Inflammatory macrophage treated with lipopolysaccharide for 1 hour (primary cell): ENCODE results near the gene UNKL.
"Not testable (repeated sequence)": the region's sequence is repeated elsewhere in the genome, so short reads cannot be mapped to it uniquely, and the experiment has no call there.

Experiments
- DNase-seq, 2 donors: peaks; one replicate each; pipeline ENCODE4 v3.0.0-alpha.2; 2020 to 2022

UNKL gene

DNA sequence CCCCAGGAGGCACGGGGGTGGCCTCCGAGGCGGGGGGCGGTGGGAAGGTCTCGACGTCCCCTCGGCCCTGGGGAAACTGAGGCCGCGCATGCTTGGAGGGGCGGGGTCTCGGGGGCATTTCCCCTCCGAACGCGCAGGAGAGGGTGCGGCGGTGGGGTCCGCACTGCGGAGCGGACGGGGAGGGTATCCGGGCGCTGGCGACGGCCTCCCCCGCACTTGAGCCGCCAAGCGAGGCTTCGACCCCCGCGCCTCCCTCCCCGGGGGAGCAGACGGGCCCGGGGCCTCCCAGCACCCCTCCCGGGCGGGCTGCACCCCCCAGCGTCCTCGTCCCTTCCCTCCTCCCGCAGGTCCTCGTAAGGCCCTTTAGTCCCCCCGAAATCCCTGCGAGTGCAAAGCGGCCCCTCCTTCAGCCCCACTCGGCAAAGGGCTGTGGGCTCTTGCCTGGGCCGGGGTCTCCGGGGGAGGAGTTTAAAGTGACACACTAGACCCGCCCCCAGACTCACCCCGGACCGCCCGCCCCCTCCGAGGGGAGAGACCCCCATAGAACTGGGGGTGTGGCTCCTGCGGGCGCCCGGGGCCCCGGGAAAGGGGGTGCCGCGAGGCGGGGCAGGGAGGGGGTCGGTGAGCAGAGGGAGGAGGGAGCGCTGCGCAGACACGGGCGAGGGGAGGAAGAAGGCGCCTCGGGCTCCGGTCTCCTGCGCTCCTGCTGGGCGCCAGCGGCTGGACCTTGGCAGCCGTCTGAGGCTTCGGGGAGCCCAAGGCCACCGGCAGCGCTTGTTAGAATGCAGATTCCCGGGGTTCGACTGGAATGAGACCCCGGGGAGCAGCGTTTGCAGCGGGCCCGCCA lies 80.4 kb downstream of the UNKL start:
- DNase-seq, result no peak

DNA sequence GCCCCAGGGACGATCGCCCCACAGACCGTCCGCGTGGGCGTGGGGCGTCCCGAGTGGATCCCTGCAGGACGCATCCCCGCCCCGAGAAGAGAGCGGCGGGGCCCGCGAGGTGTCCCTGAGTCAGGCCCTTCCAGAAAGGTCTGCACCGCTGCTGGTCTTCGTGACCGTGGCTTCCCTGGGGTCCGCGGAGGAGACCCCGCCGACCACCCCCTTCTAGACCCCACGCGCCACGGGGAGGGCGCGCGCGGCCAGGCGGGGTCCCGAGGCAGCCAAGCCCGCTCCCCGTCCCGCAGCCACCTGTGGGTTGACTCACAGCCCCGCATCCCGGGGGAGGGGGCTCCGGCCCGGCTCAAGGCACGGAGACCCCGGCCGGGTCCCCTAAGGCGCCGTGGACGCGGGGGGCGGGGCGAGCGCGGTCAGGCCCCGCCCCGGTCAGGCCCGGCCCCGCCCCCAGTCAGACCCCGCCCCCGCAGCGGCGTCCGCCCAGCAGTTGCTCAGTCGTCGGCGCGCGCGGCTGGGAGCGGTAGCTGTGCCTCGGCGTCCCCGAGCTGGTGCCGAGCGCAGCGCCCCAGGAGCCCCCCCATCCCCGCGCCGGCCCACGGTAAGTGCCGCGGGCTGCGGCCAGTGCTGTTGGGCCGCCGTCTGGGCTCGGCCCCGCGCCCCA lies 81.2 kb downstream of the UNKL start, which contains the start of gene BAIAP3:
Gene BAIAP3, plus strand, starts transcription at position 497 of the 664 bp plus-strand sequence. CDS start 4,905 bp downstream, outside the sequence.
- DNase-seq, result peak in 1 of 2 donors; percentile 60

DNA sequence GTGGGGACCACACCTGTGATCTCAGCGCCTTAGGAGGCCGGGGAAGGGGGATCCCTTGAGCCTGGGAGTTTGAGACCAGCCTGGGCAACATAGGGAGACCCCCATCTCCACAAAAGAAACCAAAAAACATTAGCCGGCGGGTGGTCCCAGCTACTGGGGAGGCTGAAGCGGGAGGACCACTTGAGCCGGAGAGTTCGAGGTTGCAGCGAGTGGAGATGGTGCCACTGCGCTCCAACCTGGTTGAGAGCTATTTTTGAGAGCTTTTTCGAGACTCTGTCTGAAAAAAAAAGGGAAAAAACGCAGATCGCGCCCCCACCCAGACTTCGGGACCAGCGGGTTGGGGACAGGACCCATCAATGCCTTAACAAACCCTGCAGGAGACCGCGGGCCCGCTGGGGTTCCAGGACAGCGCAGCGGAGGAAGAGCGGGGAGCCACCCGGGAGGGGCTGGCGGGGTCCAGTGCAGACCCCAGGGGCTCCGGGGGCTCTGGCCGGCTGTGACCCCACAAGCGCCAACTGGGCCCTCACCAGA lies 81.8 kb downstream of the UNKL start:
- no peak for DNase-seq

DNA sequence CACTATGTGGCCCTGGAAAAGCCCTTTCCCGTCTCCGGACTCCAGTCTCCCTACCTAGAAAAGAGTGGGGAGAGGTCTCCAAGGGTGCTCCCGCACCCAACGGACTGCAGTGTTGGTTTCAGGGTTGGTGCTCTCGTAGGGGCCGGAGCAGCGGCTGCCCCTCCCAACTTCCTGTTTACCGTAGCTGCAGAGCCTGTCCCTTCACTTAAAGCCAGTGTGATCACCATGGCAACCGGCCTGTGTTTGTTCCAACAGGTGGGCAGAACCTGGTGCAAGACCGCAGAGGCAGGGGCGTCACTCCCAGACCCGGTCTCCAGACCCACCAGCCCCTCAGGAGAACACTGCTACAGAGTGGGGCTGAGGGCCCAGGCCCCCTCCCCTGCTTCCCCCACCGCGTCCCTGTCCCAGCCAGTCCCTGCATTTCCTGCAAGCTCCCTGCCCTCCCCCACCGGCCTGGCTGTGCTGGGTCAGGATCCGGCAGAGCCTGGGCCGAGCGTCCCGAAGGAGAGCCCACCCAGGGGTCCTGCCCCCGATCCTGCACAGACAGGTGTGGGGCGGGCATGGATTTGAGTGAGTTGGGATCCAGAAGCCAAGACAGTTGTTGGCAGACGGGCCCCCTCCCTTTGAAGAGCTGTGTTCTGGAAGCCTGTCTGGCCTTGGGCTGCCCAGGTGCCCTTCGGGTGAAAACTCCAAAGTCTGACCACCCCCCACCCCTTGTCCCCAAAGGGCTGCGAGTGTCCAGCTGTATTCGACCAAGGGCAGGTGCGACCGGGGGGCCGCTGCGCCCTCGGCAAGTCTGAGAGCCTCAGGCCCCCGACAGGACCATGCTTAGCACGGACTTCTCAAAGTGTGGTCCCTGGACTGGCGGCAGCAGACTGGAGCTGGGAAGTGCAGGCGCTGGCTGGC lies 82.5 kb downstream of the UNKL start:
- peak; percentile 28 for DNase-seq

DNA sequence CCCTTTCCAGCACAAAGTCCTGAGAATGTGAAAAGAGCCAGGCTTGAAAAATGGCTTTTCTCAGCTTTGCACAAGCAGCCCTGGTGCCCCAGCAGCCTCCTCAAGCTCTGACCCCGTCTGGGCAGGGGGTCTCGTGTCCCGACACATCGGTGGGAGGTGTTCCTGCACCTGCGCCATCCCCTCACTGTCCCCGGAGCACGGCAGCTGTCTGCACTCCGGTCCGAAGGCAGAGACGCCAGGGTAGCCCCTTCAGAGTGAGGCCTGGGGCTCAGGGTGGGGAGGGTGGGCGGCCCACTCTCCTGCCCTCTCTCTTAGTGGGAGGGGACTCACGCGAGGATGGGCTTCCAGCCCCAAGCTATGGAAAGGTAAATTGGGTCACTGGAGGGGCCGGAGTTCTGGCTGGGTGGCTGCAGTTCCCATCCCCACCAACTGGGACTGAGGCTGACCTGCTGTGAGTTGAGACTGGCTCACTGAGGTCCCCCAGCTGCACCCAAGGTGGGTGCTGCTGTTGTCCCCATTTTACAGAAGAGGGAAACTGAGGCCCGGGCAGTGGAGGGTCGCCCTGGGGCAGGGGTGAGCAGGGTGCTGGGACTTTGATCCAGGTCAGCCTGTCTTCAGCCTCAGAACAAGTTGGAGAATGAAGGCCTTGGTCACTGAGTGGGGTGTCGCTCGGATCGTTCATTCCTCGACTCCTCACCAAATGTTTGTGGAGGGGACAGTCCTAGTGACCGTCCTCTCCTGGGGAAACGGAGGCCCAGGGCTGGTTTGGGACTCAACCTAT lies 83.4 kb downstream of the UNKL start:
- no peak for DNase-seq

DNA sequence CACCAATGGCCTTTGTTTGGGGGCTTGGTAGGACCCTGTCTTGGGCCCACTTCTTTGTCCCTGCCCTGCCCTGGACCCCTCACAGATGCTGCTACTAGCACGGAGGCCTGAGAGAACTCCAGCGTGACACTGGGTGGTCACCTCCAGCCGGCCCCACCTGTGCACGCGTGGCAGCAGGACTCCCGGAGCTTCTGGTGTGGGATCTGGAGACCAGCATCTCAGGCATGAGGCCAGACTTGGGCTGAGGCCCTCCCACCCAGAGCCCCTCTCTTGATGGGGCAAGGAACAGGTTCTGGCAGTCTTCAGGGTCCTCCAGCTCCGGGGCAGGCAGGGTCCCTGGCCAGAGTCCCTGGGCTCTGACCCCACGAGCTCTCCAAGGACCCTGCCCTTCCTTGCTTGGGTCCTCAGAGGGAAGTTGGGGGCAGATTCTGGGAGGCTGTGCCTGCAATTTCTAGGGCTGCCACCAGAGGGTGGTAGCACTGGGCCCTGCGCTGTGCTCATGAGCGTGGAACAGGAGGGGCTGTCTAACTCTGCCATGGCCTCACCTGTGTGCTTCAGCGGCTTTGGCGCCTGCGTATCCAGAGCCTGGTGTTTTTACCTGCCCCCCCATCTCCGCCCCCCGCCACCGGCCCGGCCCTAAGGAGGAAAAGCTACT lies 84.1 kb downstream of the UNKL start:
- peak in 1 of 2 donors; percentile 27 for DNase-seq

DNA sequence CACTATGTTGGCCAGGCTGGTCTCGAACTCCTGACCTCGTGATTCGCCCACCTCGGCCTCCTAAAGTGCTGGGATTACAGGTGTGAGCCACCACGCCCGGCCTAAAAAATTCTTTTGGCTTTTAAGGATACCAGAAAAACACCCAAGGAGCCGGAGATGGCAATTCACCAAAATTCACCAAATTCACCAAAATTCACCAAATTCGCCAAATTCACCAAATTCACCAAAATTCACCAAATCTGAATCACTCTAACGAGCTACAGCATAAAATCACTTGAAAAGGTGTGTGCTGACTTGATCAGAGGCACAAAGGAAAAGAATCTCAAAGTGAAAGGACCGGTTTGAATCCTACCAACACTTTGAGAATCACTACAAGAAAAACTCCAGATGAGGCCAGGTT lies 85.5 kb downstream of the UNKL start:
- not testable (repeated sequence) for DNase-seq

DNA sequence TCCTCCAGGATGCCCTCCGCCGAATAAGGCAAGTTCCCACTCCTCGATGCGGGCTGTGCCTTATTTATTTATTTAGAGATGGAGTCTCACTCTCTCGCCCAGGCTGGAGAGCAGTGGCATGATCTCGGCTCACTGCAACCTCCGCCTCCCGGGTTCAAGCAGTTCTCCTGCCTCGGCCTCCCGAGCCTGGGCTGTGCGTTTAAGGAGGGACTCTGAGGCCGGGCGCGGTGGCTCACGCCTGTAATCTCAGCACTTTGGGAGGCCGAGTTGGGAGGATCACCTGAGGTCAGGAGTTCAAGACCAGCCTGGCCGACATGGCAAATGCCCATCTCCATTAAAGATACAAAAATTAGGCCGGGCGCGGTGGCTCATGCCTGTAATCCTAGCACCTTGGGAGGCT lies 86.4 kb downstream of the UNKL start:
- DNase-seq, result not testable (repeated sequence)

DNA sequence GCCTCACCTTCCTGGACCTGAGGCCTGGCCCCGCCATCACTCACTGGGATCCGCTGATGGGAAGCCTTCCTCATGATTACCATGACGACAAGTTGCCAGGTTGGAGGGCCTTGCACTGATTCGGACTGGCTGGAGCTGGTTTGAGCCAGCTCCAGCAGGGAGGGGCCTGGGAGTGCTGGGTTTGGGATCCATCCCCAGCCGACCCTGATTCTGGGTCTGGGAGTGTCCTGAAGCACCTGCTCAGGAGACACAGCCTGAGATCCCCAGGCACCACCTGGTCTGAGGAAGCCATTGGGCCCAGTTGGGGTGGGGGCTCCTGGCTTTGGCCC lies 86.9 kb downstream of the UNKL start:
- no peak for DNase-seq

DNA sequence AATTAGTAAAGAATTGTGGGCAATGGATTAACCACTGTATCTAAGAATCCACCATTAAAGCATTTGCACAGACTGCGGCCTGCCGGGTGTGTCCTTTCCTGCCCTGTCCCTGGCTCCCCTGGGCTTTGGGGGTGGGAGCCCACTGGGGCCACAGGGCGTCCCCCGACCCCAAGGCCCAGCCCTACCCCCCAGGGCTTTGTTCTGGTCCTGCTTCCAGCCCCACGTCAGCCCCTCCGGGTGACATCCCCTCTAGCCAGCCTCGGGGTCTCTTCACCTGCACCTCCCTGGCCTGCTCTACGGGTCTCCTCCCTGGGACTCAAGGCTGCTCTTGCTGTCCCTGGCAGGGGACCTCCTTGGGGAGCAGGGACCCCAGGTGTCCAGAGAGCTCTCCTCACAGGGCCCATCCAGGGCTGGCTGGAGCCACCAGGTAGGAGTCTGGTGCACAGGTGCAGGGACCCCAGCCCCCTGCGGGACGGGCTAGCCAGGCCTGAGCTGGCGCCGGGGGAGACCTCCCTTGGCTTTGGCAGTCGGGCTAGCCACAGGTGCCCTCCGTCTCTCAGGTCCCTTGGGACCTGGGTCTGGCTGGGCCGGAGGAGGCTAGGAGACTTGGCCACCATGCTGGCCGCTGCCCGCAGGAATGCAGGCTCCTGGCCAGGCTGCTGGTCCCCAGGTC lies 87.4 kb downstream of the UNKL start:
- no peak for DNase-seq

DNA sequence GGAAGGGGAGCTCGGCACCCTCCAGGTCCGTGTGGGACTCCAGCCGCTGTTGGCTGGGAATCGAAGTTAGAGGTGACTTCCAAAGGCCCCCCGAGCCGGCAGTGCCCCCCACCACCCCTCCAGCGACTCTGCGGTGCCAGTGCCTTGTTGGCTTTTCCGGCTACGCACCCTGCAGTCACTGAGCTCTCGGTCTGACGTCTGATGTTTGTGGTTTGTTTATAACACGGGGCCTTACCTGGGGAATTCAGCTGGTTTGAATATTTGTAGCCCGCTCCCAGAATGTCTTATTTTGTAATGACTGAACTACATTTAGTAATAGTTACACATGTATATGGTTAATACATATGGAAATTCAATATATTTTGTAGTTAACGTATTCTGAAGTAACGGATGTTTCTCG lies 88.1 kb downstream of the UNKL start:
- no peak for DNase-seq

DNA sequence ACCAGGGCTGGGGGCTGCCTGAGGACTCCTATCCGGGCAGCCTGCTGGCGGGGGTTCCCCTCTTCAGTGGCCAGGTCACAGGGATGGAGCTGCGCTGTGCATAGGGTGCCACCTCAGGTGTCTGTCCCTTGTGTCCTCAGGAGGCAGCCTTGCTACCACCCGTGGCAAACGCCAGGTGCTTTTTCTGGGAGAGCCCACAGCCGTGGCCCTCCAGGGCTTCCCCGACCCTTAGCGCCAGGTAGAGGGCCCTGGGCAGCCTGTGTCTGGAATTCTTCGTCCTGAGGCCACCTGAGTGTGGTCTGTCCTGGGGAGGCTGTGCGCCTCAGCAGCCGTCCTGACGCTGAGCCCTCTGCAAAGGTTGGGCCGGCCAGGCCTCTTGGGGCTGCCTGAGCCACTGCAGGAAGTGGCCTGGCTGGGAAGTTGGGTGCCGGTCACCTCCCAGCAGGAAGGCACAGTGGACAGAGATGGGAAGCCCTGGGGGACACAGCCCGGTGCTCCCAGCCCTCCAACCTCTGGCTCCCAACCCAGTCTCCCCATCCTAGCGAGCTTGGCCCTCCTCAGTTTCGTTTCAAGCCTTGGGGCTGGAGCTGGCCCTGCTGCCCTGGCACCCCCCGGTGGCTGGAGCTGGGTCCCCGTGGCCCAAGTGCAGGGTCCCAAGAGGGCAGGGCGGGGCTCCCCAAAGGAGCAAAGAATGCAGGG lies 88.7 kb downstream of the UNKL start:
- no peak for DNase-seq

DNA sequence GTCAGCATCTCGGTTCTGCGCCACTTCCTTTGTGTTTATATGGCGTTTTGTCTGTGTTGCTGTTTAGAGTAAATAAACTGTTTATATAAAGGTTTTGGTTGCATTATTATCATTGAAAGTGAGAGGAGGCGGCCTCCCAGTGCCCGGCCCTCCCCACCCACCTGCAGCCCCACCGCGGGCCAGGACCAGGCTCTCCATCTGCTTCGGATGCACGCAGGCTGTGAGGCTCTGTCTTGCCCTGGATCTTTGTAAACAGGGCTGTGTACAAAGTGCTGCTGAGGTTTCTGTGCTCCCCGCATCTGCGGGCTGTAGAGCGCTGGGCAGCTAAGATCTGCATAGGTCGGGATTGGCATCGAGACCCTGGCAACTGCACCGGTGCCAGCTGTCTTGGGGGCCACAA lies 89.2 kb downstream of the UNKL start:
- no peak for DNase-seq

DNA sequence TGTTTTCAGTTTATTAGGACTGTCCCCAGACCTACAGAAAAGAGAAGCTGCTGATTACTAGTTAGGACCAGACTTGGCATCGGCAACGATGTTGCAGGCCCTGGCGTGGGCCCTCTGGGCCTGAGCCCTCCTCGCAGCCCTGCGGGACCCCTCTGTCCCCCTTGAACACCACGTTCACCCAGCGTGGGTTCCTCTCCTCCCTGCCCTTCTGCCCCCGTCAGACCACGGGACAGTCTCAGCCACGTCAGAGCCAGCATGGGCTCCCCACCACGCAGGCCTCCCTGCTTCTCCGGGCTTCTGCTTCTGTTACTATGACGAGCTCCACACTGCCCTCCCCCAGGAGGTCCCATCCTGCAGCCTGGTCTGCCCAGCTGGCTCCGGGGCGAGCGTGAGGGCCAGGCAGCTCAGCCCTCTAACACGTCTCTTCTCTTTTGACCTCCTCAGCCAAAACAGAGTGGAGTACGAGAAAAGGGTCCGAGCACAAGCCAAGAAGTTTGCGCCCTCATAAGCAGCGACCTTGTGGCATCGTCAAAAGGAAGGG lies 90.1 kb downstream of the UNKL start:
- DNase-seq, result no peak

DNA sequence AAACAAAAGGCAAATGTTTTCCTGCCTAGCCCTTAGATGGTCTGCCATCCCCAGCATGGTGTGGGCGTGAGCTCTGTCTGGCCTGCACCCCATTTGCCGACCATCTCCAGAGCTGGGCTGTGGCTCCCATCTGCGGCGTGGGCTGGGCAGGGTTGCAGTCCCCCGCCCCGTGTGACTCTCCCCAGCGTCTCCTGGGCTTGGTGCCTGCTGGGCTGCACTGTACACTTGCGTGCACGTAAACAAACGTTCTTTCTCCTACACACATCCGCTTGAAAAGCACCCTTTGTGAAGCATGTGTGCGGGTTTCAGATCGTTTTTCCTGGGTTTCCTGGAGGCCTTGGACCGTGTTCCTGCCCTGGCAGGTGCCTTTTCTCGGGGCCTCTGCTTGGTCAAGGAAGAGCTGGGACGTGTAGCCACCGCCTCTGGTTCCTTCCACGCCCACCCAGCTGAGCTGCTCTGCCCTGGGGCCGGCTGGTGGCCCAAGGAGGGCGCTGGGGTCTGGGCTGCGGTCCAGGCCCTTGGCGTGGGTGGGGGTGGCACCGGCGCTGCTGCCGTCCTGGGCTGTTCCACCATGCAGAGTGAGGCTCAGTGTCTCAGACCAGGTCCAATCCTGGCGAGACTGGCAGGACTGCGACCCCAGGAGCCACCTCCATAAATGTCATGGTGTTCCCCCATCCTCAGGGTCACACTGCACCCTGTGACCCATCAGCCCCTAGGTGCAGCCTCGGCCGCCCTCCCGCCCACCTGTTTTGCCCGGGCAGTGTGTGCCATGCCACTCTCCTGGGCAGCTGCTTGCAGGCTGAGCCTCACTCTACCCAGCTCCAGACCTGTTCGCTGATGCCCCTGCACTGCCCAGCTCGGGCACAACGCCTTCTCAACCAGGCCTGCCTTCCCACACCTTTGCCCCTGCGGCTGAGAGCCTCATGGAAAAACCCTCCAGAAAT lies 90.9 kb downstream of the UNKL start:
- no peak for DNase-seq

DNA sequence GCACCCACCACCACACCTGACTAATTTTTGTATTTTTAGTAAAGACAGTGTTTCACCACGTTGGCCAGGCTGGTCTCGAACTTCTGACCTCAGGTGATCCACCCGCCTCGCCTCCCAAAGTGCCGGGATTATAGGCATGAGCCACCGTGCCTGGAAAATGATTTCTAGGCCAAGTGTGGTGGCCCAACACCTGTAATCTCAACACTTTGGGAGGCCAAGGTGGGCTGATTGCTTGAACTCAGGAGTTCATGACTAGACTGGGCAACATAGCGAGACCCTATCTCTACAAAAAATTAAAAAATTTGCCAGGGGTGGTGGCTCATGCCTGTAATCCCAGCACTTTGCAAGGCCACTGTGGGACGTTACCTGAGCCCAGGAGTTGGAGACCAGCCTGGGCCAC lies 92.1 kb downstream of the UNKL start:
- no peak for DNase-seq

DNA sequence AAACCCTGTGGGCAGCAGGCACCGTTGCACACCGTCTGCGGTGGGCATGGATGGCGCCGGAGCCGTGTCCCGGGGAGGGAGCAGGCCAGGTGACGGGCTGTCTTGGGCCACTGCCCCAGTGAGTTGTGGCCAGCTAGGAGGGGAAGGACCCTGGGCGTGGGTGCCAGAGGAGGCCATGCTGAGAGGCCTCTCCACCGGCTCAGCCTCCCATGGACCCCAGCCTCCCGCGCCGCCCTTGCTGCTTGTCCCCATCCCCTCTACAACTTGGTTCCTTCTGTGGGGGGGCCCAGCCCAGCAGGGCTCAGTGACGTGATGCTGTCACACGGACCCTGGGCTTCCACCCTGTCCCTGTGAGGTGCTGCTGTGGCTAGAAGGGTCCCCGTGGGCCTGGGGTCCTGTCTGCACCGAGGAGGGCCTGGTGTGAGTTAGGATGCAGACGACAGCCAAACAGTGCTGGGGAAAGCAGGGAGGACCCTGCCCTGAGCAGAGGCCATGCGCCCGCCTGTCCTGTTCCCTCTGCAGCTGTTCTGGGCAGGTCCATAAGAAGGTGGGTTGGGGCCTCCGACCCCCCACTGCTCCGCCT lies 93.8 kb downstream of the UNKL start:
- DNase-seq, result no peak

DNA sequence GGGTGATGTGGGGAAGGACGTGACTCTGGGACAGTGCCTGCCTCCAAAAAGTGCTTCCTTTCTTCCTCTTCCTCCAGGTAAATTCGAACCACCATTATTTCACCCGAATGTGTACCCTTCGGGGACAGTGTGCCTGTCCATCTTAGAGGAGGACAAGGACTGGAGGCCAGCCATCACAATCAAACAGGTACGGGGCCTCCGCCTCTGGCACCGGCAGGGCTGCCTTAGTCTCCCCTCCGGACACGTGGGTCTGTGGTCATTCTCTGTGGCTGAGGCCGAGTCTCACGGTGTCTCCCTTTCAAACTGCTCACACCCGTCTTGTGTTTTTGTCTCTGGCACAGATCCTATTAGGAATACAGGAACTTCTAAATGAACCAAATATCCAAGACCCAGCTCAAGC lies 94.4 kb downstream of the UNKL start:
- no peak for DNase-seq

DNA sequence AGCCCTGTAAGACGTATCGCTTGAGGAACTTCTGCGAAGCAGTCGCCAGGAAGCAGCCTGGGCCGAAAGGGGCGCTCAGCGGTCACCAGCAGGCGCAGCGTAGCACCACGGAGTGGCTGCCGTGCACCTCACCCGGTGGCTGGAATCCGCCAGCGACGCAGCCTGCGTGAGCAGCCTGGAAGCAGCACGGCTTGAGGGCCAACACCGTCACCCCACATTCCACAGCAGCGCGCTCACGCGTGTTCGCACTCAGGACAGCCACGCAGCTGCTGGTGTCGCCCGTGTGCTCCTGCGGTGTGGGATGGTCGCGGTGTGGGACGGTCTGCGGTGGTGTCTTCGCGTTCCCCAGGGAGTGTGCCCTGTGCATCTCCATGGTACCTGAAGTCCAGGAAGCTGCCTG lies 95.5 kb downstream of the UNKL start:
- no peak for DNase-seq
